SK-N-SH treated with all-trans-retinoic acid at 6 μM for 48 hours (cell line): ENCODE data around the gene CLK2.

Experiments
- ARNTL ChIP-seq: fragments of 450-650 bp; formaldehyde crosslinking; IDR thresholded peaks from 2 replicates; pipeline ENCODE4 v1.5.0; 2020; ENCODE audit warnings: low read depth, mild to moderate bottlenecking, moderate library complexity, borderline replicate concordance
- GLIS3 ChIP-seq: fragments of 250-450 bp; sonication (Bioruptor Pico); IDR thresholded peaks from 2 replicates; pipeline ENCODE4 v1.5.0; 2020; ENCODE audit warnings: mild to moderate bottlenecking, moderate library complexity
- ISL1 ChIP-seq: fragments of 250-450 bp; sonication (Bioruptor Pico); IDR thresholded peaks from 2 replicates; pipeline ENCODE4 v2.1.2; 2022; ENCODE audit warnings: mild to moderate bottlenecking, moderate library complexity
- PPARA ChIP-seq: fragments of 250-450 bp; sonication (Bioruptor Pico); IDR thresholded peaks from 2 replicates; pipeline ENCODE4 v1.5.0; 2020; ENCODE audit warnings: mild to moderate bottlenecking, borderline replicate concordance
- RARB ChIP-seq: fragments of 250-450 bp; sonication (Bioruptor Pico); IDR thresholded peaks from 2 replicates; pipeline ENCODE4 v1.8.0; 2021; ENCODE audit warnings: mild to moderate bottlenecking, moderate library complexity
- SNAI2 ChIP-seq: fragments of 250-450 bp; sonication (Bioruptor Pico); IDR thresholded peaks from 2 replicates; pipeline ENCODE4 v1.5.0; 2020; ENCODE audit warnings: mild to moderate bottlenecking, moderate library complexity
- ZC3H10 ChIP-seq: fragments of 250-450 bp; sonication (Bioruptor Pico); IDR thresholded peaks from 2 replicates; pipeline ENCODE4 v1.5.1; 2021; ENCODE audit warnings: mild to moderate bottlenecking, moderate library complexity
- ZNF565 ChIP-seq: fragments of 450-650 bp; formaldehyde crosslinking; conservative IDR thresholded peaks from 2 replicates; pipeline ENCODE4 v1.5.0; 2020; ENCODE audit warnings: low read depth, mild to moderate bottlenecking, moderate library complexity
- ZNF70 ChIP-seq: fragments of 450-650 bp; formaldehyde crosslinking; IDR thresholded peaks from 2 replicates; pipeline ENCODE4 v1.5.0; 2020; ENCODE audit warnings: mild to moderate bottlenecking, moderate library complexity
- ZNF8 ChIP-seq: fragments of 450-650 bp; formaldehyde crosslinking; IDR thresholded peaks from 2 replicates; pipeline ENCODE4 v1.5.0; 2020; ENCODE audit warnings: mild to moderate bottlenecking, moderate library complexity
- TF ChIP-seq, protein P1 (sequence below): fragments of 250-450 bp; sonication (Bioruptor Pico); IDR thresholded peaks from 2 replicates; pipeline ENCODE4 v1.8.0; 2020; ENCODE audit warnings: mild to moderate bottlenecking, moderate library complexity, borderline replicate concordance
- TF ChIP-seq, protein P2 (sequence below): fragments of 250-450 bp; sonication (Bioruptor Pico); IDR thresholded peaks from 2 replicates; pipeline ENCODE4 v1.5.1; 2021; ENCODE audit warnings: mild to moderate bottlenecking, moderate library complexity
- TF ChIP-seq, protein P3 (sequence below): fragments of 250-450 bp; sonication (Bioruptor Pico); IDR thresholded peaks from 2 replicates; pipeline ENCODE4 v1.8.0; 2021; ENCODE audit warnings: low read depth, mild to moderate bottlenecking, moderate library complexity, borderline replicate concordance
- TF ChIP-seq, protein P4 (sequence below): fragments of 250-450 bp; sonication (Bioruptor Pico); IDR thresholded peaks from 2 replicates; pipeline ENCODE4 v1.5.0; 2020; ENCODE audit warnings: mild to moderate bottlenecking, moderate library complexity

DNA sequence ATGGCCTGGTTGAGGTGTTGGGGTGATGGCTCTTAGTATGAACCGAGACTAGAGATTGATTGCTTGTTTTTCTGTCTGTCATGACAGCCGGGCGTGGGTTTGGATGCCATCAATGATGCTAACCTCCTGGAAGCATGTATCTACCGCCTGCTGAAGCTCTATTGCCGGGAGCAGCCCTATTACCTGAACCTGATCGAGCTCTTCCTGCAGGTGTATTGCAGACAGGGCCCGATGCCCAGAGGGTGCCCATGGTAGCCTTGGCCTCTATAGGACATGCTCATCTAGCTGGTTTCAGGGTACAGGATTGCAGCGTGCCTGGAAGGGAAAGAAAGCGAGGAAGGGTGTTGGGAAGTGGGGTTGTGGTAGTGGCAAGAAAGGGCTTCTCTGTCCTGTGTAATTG, 44.8 kb upstream of the CLK2 start:
- TF ChIP-seq, protein P1, sequence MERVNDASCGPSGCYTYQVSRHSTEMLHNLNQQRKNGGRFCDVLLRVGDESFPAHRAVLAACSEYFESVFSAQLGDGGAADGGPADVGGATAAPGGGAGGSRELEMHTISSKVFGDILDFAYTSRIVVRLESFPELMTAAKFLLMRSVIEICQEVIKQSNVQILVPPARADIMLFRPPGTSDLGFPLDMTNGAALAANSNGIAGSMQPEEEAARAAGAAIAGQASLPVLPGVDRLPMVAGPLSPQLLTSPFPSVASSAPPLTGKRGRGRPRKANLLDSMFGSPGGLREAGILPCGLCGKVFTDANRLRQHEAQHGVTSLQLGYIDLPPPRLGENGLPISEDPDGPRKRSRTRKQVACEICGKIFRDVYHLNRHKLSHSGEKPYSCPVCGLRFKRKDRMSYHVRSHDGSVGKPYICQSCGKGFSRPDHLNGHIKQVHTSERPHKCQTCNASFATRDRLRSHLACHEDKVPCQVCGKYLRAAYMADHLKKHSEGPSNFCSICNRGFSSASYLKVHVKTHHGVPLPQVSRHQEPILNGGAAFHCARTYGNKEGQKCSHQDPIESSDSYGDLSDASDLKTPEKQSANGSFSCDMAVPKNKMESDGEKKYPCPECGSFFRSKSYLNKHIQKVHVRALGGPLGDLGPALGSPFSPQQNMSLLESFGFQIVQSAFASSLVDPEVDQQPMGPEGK (CRISPR knock-in tag), result no peak
- TF ChIP-seq, protein P2, sequence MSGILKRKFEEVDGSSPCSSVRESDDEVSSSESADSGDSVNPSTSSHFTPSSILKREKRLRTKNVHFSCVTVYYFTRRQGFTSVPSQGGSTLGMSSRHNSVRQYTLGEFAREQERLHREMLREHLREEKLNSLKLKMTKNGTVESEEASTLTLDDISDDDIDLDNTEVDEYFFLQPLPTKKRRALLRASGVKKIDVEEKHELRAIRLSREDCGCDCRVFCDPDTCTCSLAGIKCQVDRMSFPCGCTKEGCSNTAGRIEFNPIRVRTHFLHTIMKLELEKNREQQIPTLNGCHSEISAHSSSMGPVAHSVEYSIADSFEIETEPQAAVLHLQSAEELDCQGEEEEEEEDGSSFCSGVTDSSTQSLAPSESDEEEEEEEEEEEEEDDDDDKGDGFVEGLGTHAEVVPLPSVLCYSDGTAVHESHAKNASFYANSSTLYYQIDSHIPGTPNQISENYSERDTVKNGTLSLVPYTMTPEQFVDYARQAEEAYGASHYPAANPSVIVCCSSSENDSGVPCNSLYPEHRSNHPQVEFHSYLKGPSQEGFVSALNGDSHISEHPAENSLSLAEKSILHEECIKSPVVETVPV (CRISPR knock-in tag), result no peak
- TF ChIP-seq RARB (CRISPR knock-in tag), result no peak
- TF ChIP-seq, protein P3, sequence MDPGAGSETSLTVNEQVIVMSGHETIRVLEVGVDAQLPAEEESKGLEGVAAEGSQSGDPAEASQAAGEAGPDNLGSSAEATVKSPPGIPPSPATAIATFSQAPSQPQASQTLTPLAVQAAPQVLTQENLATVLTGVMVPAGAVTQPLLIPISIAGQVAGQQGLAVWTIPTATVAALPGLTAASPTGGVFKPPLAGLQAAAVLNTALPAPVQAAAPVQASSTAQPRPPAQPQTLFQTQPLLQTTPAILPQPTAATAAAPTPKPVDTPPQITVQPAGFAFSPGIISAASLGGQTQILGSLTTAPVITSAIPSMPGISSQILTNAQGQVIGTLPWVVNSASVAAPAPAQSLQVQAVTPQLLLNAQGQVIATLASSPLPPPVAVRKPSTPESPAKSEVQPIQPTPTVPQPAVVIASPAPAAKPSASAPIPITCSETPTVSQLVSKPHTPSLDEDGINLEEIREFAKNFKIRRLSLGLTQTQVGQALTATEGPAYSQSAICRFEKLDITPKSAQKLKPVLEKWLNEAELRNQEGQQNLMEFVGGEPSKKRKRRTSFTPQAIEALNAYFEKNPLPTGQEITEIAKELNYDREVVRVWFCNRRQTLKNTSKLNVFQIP (CRISPR knock-in tag), result no peak
- no peak for TF ChIP-seq ISL1 (CRISPR knock-in tag)
- no peak for TF ChIP-seq ARNTL
- TF ChIP-seq, protein P4, sequence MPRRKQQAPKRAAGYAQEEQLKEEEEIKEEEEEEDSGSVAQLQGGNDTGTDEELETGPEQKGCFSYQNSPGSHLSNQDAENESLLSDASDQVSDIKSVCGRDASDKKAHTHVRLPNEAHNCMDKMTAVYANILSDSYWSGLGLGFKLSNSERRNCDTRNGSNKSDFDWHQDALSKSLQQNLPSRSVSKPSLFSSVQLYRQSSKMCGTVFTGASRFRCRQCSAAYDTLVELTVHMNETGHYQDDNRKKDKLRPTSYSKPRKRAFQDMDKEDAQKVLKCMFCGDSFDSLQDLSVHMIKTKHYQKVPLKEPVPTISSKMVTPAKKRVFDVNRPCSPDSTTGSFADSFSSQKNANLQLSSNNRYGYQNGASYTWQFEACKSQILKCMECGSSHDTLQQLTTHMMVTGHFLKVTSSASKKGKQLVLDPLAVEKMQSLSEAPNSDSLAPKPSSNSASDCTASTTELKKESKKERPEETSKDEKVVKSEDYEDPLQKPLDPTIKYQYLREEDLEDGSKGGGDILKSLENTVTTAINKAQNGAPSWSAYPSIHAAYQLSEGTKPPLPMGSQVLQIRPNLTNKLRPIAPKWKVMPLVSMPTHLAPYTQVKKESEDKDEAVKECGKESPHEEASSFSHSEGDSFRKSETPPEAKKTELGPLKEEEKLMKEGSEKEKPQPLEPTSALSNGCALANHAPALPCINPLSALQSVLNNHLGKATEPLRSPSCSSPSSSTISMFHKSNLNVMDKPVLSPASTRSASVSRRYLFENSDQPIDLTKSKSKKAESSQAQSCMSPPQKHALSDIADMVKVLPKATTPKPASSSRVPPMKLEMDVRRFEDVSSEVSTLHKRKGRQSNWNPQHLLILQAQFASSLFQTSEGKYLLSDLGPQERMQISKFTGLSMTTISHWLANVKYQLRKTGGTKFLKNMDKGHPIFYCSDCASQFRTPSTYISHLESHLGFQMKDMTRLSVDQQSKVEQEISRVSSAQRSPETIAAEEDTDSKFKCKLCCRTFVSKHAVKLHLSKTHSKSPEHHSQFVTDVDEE (CRISPR knock-in tag), result no peak
- no peak for TF ChIP-seq ZNF565 (CRISPR knock-in tag)
- TF ChIP-seq GLIS3 (CRISPR knock-in tag), result no peak
- TF ChIP-seq ZNF8 (CRISPR knock-in tag), result no peak
- no peak for TF ChIP-seq ZC3H10 (CRISPR knock-in tag)
- TF ChIP-seq SNAI2 (CRISPR knock-in tag), result no peak
- TF ChIP-seq PPARA, result no peak
- TF ChIP-seq ZNF70, result no peak
